ENCODE measurements around the gene ACSF3.

Gene ACSF3

DNA sequence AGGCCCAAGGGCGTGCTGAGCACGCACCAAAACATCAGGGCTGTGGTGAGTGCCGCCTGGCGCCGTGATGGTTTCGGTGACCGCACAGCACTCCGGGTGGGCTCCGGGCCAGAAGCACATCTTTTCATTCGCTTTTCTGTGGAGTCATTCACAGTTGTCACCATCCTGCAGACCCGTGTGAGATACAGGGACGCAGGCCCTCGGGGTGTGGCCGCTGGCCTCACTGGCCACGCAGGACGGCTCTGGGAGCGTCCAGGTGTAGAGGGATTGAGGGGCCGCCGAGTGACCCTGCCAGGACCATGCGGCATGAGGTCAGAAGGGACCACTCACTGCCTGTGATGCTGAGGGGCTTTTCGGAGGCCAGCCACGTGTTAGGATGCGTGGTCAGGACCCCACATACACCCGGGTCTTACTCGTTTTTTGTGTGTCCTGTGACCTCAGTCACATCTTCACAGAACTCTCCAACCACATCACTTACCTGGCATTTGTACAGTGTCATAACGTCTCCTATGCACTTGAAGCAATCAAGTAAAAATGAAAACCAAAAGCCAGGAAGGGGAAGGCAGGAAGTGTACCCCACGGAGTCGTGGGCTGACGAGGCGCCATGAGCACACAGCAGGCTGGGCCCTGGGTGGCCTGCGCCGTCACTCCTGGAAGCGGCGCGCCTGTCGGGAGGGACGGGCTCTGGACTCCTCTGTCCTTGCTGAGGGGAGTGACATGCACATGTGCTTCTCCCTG is 7.8 kb downstream of the ACSF3 start:
- H3K4me3 ChIP-seq (ENCODE audit: low read depth, low read length, poor library complexity, severe bottlenecking) = no peak overlapping the region

DNA sequence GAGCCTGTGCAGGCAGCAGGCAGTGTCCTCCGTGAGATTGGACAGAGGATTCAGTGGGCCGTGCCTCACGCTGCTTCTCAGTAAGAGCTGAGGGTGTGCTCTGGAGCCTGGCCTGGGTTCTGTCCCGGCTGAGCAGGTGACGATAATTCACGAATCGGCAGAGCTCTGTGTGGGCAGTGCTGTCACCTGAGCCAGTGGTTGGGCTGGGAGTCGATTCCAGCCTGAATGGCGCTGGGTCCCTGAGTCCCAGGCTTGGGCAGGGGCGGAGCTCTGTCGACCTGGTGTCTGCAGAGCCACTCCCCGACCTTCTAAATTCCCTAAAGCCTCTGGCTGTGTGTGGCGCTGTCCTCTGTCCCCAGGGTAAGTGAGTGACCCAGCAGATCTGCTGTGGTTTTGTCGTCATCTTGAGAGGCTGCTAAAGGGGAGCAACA is 8.4 kb downstream of the ACSF3 start:
- Histone ChIP-seq H3K9me3 (ENCODE audit: low read length) (0 out of 2 replicates have a peak, but pooled peaks cover 4% of the 10 kb centered on the region), H2AFZ (ENCODE audit: low read length) (no peak overlapping the region), H4K20me1 (ENCODE audit: insufficient read depth, low read length) (no peaks in the 10 kb centered on the region), H3F3A (ENCODE audit: insufficient read depth, low read length) (no peaks in the 10 kb centered on the region), H3K4me3 (ENCODE audit: low read depth, low read length, poor library complexity, severe bottlenecking) (no peak overlapping the region), H3K9ac (ENCODE audit: low read length) (no peak overlapping the region), H3K36me3 (ENCODE audit: insufficient read depth, low read length) (peaks cover 85% of the 10 kb centered on the region), H3K79me2 (ENCODE audit: insufficient read depth, low read length) (peaks cover 31% of the 10 kb centered on the region), H3K9me2 (ENCODE audit: low read depth, low read length) (no peaks in the 10 kb centered on the region), H3K4me2 (ENCODE audit: low read length) (no peak overlapping the region), H3K27me3 (ENCODE audit: insufficient read depth, low read length) (no peaks in the 10 kb centered on the region), H3K27ac (ENCODE audit: low read depth, low read length, poor library complexity, severe bottlenecking) (no peak overlapping the region), H3K4me1 (ENCODE audit: insufficient read depth, low read length, severe bottlenecking) (peaks cover 30% of the 10 kb centered on the region)
- TF ChIP-seq, protein P1, sequence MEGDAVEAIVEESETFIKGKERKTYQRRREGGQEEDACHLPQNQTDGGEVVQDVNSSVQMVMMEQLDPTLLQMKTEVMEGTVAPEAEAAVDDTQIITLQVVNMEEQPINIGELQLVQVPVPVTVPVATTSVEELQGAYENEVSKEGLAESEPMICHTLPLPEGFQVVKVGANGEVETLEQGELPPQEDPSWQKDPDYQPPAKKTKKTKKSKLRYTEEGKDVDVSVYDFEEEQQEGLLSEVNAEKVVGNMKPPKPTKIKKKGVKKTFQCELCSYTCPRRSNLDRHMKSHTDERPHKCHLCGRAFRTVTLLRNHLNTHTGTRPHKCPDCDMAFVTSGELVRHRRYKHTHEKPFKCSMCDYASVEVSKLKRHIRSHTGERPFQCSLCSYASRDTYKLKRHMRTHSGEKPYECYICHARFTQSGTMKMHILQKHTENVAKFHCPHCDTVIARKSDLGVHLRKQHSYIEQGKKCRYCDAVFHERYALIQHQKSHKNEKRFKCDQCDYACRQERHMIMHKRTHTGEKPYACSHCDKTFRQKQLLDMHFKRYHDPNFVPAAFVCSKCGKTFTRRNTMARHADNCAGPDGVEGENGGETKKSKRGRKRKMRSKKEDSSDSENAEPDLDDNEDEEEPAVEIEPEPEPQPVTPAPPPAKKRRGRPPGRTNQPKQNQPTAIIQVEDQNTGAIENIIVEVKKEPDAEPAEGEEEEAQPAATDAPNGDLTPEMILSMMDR (IDR thresholded peaks at IDR 0.05; ENCODE audit: low read length) = no peak
- TF ChIP-seq EZH2 (IDR thresholded peaks at IDR 0.05; ENCODE audit: borderline replicate concordance, low read length) = no peak

More for the DNA sequence above, 7.8 kb downstream of the ACSF3 start:
- Histone ChIP-seq H3K36me3 (ENCODE audit: insufficient read depth, low read length) (peaks cover 81% of the 10 kb centered on the region), H3K9me2 (ENCODE audit: low read depth, low read length) (no peaks in the 10 kb centered on the region), H3K27ac (ENCODE audit: low read depth, low read length, poor library complexity, severe bottlenecking) (no peak overlapping the region), H3K9ac (ENCODE audit: low read length) (no peak overlapping the region), H3K27me3 (ENCODE audit: insufficient read depth, low read length) (no peaks in the 10 kb centered on the region), H4K20me1 (ENCODE audit: insufficient read depth, low read length) (no peaks in the 10 kb centered on the region), H3K79me2 (ENCODE audit: insufficient read depth, low read length) (peaks cover 35% of the 10 kb centered on the region), H3F3A (ENCODE audit: insufficient read depth, low read length) (no peaks in the 10 kb centered on the region), H3K4me1 (ENCODE audit: insufficient read depth, low read length, severe bottlenecking) (peaks cover 36% of the 10 kb centered on the region), H3K4me2 (ENCODE audit: low read length) (no peak overlapping the region), H3K9me3 (ENCODE audit: low read length) (no peaks in the 10 kb centered on the region), H2AFZ (ENCODE audit: low read length) (no peak overlapping the region)
- TF ChIP-seq, protein P1 (IDR thresholded peaks at IDR 0.05; ENCODE audit: low read length) = no peak
- TF ChIP-seq EZH2 (IDR thresholded peaks at IDR 0.05; ENCODE audit: borderline replicate concordance, low read length) = no peak

DNA sequence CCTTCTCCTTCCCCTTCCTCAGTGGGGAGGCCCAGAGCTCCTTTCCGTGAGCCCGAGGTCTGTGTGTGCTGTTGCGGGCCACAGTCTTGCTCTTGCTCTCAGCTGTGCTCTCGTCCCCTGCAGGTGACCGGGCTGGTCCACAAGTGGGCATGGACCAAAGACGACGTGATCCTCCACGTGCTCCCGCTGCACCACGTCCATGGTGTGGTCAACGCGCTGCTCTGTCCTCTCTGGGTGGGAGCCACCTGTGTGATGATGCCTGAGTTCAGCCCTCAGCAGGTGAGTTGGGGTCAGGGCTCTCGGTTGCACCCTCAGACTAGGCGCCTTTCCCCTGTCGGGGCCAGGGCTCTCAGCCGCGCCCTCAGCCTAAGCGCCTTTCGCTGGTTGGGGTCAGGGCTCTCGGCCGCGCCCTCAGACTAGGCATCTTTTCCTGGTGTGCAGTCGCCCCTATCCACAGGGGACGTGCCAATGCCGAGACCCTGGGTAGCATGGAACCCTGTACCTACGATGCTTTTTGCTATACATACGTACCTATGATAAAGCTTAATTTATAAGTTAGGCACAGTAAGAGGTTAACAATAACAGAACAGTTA is 8.9 kb downstream of the ACSF3 start:
- H3K36me3 ChIP-seq (ENCODE audit: insufficient read depth, low read length) = peaks cover 90% of the 10 kb centered on the region
- no peak overlapping the region for H3K27ac ChIP-seq (ENCODE audit: low read depth, low read length, poor library complexity, severe bottlenecking)
- TF ChIP-seq EZH2 (IDR thresholded peaks at IDR 0.05; ENCODE audit: borderline replicate concordance, low read length) = no peak
- TF ChIP-seq, protein P1 (IDR thresholded peaks at IDR 0.05; ENCODE audit: low read length) = no peak
- H2AFZ ChIP-seq (ENCODE audit: low read length) = no peak overlapping the region
- no peaks in the 10 kb centered on the region for H3F3A ChIP-seq (ENCODE audit: insufficient read depth, low read length)
- H4K20me1 ChIP-seq (ENCODE audit: insufficient read depth, low read length) = no peaks in the 10 kb centered on the region
- no peak overlapping the region for H3K4me2 ChIP-seq (ENCODE audit: low read length)
- peaks cover 31% of the 10 kb centered on the region for H3K79me2 ChIP-seq (ENCODE audit: insufficient read depth, low read length)
- H3K4me3 ChIP-seq (ENCODE audit: low read depth, low read length, poor library complexity, severe bottlenecking) = no peak overlapping the region
- H3K9me3 ChIP-seq (ENCODE audit: low read length) = peaks cover 4% of the 10 kb centered on the region; the same call in 1 of the 2 replicates
- no peaks in the 10 kb centered on the region for H3K27me3 ChIP-seq (ENCODE audit: insufficient read depth, low read length)
- no peaks in the 10 kb centered on the region for H3K9me2 ChIP-seq (ENCODE audit: low read depth, low read length)
- H3K4me1 ChIP-seq (ENCODE audit: insufficient read depth, low read length, severe bottlenecking) = peaks cover 25% of the 10 kb centered on the region
- H3K9ac ChIP-seq (ENCODE audit: low read length) = no peak overlapping the region

All from OCI-LY1 (cell line).